HepG2 (cell line): ENCODE results near the gene EXOC6B. TPM values are rescaled to one million over a fixed set of nuclear protein-coding genes. Genes with fewer than 3 reads are reported as not detected.

Source experiments
- ATAC-seq: fragments of 200-7000 bp; cut with Tn5 transposase; 3 replicates; pipeline ENCODE4 v1.9.1; 2020; ENCODE audit warnings: mild to moderate bottlenecking, moderate library complexity
- BruUV-seq: library from RNA; stranded (reverse); fragments of 400-500 nt; replicated peaks from 2 replicates; lab custom pipeline; 2021; lab: Mats Ljungman, UMichigan
- CTCF ChIA-PET: fragments of 300-600 bp; formaldehyde crosslinking; extraction: SDS; loops from one replicate; lab custom pipeline; 2021; ENCODE audit warnings: low total read pairs, inconsistent platforms, low intra/inter-chr PET ratio; lab: Yijun Ruan, JAX
- POLR2A ChIA-PET: fragments of 350-600 bp; sonication (Branson Sonifier 250); formaldehyde crosslinking; loops from one replicate; lab custom pipeline; 2020; ENCODE audit warnings: antibody characterized with exemption, inconsistent platforms; lab: Yijun Ruan, JAX
- DNase-seq: peaks from one replicate; pipeline ENCODE4 v3.0.0-alpha.2; 2015; ENCODE audit warnings: low spot score
- FAIRE-seq: peaks from 3 replicates; lab custom pipeline; 2011; peaks lifted over from hg19 to GRCh38; lab: Jason Lieb, UNC
- H2AFZ ChIP-seq: one replicate; pipeline ENCODE4 v1.6.1; 2011; ENCODE audit warnings: low read length, inconsistent platforms
- H3K27ac ChIP-seq: fragments of 300-600 bp; 3 replicates; pipeline ENCODE4 v1.8.0; 2011; ENCODE audit warnings: mixed run types, mild to moderate bottlenecking, mixed read lengths, low read length, inconsistent platforms; ENCODE audit not compliant: insufficient read depth; ENCODE audit errors: extremely low read length
- H3K27me3 ChIP-seq, 2 experiments: fragments of 200-600 bp in 1 of 2; 2 replicates in 1 of 2; 3 replicates in 1 of 2; pipeline versions ENCODE4 v1.6.0 to v1.8.0; 2011; ENCODE audit warnings: low read length in 2 of 2, mild to moderate bottlenecking in 2 of 2, moderate library complexity in 2 of 2, inconsistent platforms in 1 of 2; ENCODE audit not compliant: insufficient read depth in 2 of 2, control insufficient read depth in 1 of 2
- H3K36me3 ChIP-seq, 2 experiments: fragments of 200-600 bp in 1 of 2; replicated peaks in 1 of 2; 2 replicates in 1 of 2; 3 replicates in 1 of 2; pipeline versions ENCODE4 v1.5.1 to v1.8.0; 2011; ENCODE audit warnings: low read length in 2 of 2, inconsistent platforms in 1 of 2; ENCODE audit not compliant: insufficient read depth in 2 of 2, control insufficient read depth in 1 of 2
- H3K4me1 ChIP-seq: 2 replicates; pipeline ENCODE4 v1.5.1; 2012; ENCODE audit warnings: low read length, inconsistent platforms; ENCODE audit not compliant: insufficient read depth
- H3K4me2 ChIP-seq: 2 replicates; pipeline ENCODE4 v1.6.0; 2011; ENCODE audit warnings: low read depth, low read length, inconsistent platforms
- H3K4me3 ChIP-seq, 3 experiments: fragments of 200-600 bp in 1 of 3; sonication (generic), shearing (Covaris generic) in 1 of 3; replicated peaks in 1 of 3; 2 replicates each; pipeline ENCODE4 v1.5.1; 2011 to 2016; ENCODE audit warnings: low read length in 3 of 3, inconsistent platforms in 2 of 3, low read depth in 2 of 3, mild to moderate bottlenecking in 2 of 3, control low read depth in 1 of 3, mixed read lengths in 1 of 3; ENCODE audit not compliant: insufficient read depth in 1 of 3
- H3K79me2 ChIP-seq: one replicate; pipeline ENCODE4 v1.6.1; 2011; ENCODE audit warnings: low read length, inconsistent platforms; ENCODE audit not compliant: insufficient read depth
- H3K9ac ChIP-seq: 2 replicates; pipeline ENCODE4 v1.6.0; 2011; ENCODE audit warnings: mild to moderate bottlenecking, low read depth, low read length, inconsistent platforms; ENCODE audit not compliant: insufficient read depth
- H3K9me3 ChIP-seq: 2 replicates; pipeline ENCODE4 v1.5.1; 2012; ENCODE audit warnings: mild to moderate bottlenecking, low read length
- H4K20me1 ChIP-seq: 2 replicates; pipeline ENCODE4 v1.6.0; 2011; ENCODE audit warnings: inconsistent platforms, mild to moderate bottlenecking, low read length, moderate library complexity; ENCODE audit not compliant: insufficient read depth
- CREB3 ChIP-seq: sonication (generic); formaldehyde crosslinking; IDR thresholded peaks from 2 replicates; pipeline ENCODE4 v1.5.0; 2020; ENCODE audit warnings: missing genetic modification reagents
- CSRNP2 ChIP-seq: sonication (generic); formaldehyde crosslinking; conservative IDR thresholded peaks from 2 replicates; pipeline ENCODE4 v1.8.0; 2022; ENCODE audit warnings: low read depth, missing genetic modification reagents
- FOXJ3 ChIP-seq: sonication (generic); formaldehyde crosslinking; IDR thresholded peaks from 2 replicates; pipeline ENCODE4 v1.4.0; 2020; ENCODE audit warnings: missing genetic modification reagents, mild to moderate bottlenecking, borderline replicate concordance
- MTA1 ChIP-seq: sonication (generic); formaldehyde crosslinking; IDR thresholded peaks from 2 replicates; pipeline ENCODE4 v1.4.0; 2020; ENCODE audit warnings: missing genetic modification reagents, mild to moderate bottlenecking, borderline replicate concordance
- NFATC3 ChIP-seq: sonication (generic); formaldehyde crosslinking; IDR thresholded peaks from 2 replicates; pipeline ENCODE4 v1.5.1; 2020; ENCODE audit warnings: mild to moderate bottlenecking, missing genetic modification reagents
- PHB2 ChIP-seq: fragments of 450-650 bp; IDR thresholded peaks from 2 replicates; pipeline ENCODE4 v1.6.1; 2018; ENCODE audit not compliant: partially characterized antibody
- RXRA ChIP-seq: sonication (generic); formaldehyde crosslinking; IDR thresholded peaks from 2 replicates; pipeline ENCODE4 v1.5.1; 2020; ENCODE audit warnings: missing genetic modification reagents
- SRF ChIP-seq: IDR thresholded peaks from 2 replicates; pipeline ENCODE4 v1.6.1; 2011; ENCODE audit warnings: mild to moderate bottlenecking, low read depth, low read length, moderate library complexity
- WIZ ChIP-seq: sonication (generic); formaldehyde crosslinking; IDR thresholded peaks from 2 replicates; pipeline ENCODE4 v1.5.1; 2020; ENCODE audit warnings: mild to moderate bottlenecking, missing genetic modification reagents
- ZFP36L1 ChIP-seq: sonication (generic); formaldehyde crosslinking; IDR thresholded peaks from 2 replicates; pipeline ENCODE4 v1.8.0; 2022; ENCODE audit warnings: mild to moderate bottlenecking, missing genetic modification reagents, moderate library complexity
- ZNF230 ChIP-seq: sonication (generic); formaldehyde crosslinking; IDR thresholded peaks from 2 replicates; pipeline ENCODE4 v1.4.0; 2020; ENCODE audit warnings: mild to moderate bottlenecking, missing genetic modification reagents
- ZNF746 ChIP-seq: sonication (generic); formaldehyde crosslinking; IDR thresholded peaks from 2 replicates; pipeline ENCODE4 v1.8.0; 2022; ENCODE audit warnings: mild to moderate bottlenecking, missing genetic modification reagents
- WGBS: methylation state at CpG from one replicate; pipeline ENCODE4 v1.1.6; 2017; ENCODE audit warnings: low lambda C conversion rate; 5-methylcytosine and 5-hydroxymethylcytosine counted together
- in situ Hi-C: cut with HindIII; loops from 2 replicates; pipeline ENCODE4 v1.10.0; 2017; ENCODE audit warnings: low pct_unique_long_range_greater_than_20kb; ENCODE audit not compliant: extremely low pct_ligation_motif_present
- intact Hi-C: fragments of 100-400 bp; cut with micrococcal nuclease; formaldehyde crosslinking; loops from one replicate; pipeline ENCODE4 v1.10.0; 2022; ENCODE audit not compliant: unreplicated experiment
- polyA plus RNA-seq, 8 experiments: library from polyadenylated mRNA; depleted of rRNA in 3 of 8; stranded (reverse) in 7 of 8; unstranded in 1 of 8; fragments of >200 nt; fragmentation: Illumina TruSeq in 4 of 8; extraction: Trizol in 4 of 8; gene quantifications; 2 replicates each; pipeline versions ENCODE4 v1.2.1 to v1.2.3, GENCODE V29; 2011 to 2016; ENCODE audit warnings: low read depth in 4 of 8, missing spikeins in 1 of 8, mixed read lengths in 1 of 8; ENCODE audit not compliant: insufficient read depth in 1 of 8
- total RNA-seq, 5 experiments: library from RNA; depleted of rRNA; stranded (reverse); fragments of >200 nt; fragmentation: Illumina TruSeq; extraction: Trizol; gene quantifications; 2 replicates each; pipeline ENCODE4 v1.2.3, GENCODE V29; 2016; ENCODE audit warnings: low read depth in 1 of 5
- TF ChIP-seq, protein P1 (sequence below): sonication (generic); formaldehyde crosslinking; IDR thresholded peaks from 2 replicates; pipeline ENCODE4 v1.4.0; 2020; ENCODE audit warnings: low read depth, mild to moderate bottlenecking, missing genetic modification reagents
- TF ChIP-seq, protein P2 (sequence below): sonication (generic); formaldehyde crosslinking; IDR thresholded peaks from 2 replicates; pipeline ENCODE4 v1.4.0; 2020; ENCODE audit warnings: missing genetic modification reagents, low read depth, mild to moderate bottlenecking, borderline replicate concordance

The EXOC6B gene
- total and polyA plus RNA-seq, 2 of the 13 experiments (the other 11 are each of a cell fraction or from before 2014, with no cell fraction given), result 9.1 to 15.9 TPM

DNA sequence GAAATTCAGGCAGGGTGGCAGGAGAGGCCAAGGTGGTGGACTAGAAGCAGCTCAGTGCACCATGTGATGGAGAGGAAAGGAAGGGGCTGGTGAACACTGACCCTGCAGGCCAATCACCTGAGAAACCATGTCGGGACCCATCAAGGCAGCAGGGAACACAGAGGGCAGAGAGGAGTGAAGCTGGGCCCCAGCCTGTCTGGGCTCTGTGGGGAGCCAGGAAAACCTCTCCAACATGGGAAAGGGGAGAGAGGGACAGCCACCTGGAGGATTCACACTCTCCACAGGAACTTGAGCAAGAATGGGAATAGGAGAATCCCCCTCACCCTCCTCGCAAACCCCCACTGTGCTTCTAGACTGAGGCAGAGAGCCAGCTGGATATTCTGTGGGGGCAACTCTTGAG lies 592.6 kb downstream of the EXOC6B start:
- TF ChIP-seq SRF (no peak), CSRNP2 (CRISPR knock-in tag) (no peak), MTA1 (no peak)
- TF ChIP-seq, all 625 proteins: peak for 0
- no peak for DNase-seq
- WGBS, result 60% methylated on average over 2 of the region's 2 CpGs
- no peak for FAIRE-seq
- ChIA-PET CTCF (no interaction called here), POLR2A (no interaction called here)
- H3K9me3 ChIP-seq, result no peaks in the 10 kb centered on the region
- no peaks in the 10 kb centered on the region for H3K79me2 ChIP-seq
- no peak overlapping the region for H3K4me3 ChIP-seq
- H3K36me3 ChIP-seq, result no peaks in the 10 kb centered on the region
- no peak overlapping the region for H3K9ac ChIP-seq
- no peaks in the 10 kb centered on the region for H4K20me1 ChIP-seq
- no peak overlapping the region for H3K4me2 ChIP-seq
- H3K27ac ChIP-seq, result no peak overlapping the region
- no peak for ATAC-seq
- intact Hi-C loops (no loop called here), in situ Hi-C loops (no loop called here)
- H3K4me1 ChIP-seq, result no peaks in the 10 kb centered on the region
- no TSS peak for BruUV-seq
- no peak overlapping the region for H2AFZ ChIP-seq
- no peaks in the 10 kb centered on the region for H3K27me3 ChIP-seq

- intact Hi-C loops, result no loop called here
- Histone ChIP-seq H2AFZ (no peak overlapping the region), H3K9ac (no peak overlapping the region), H3K9me3 (no peaks in the 10 kb centered on the region), H3K36me3 (no peaks in the 10 kb centered on the region), H3K4me1 (peaks cover 7% of the 10 kb centered on the region; the same call in 1 of the 2 replicates), H3K79me2 (no peaks in the 10 kb centered on the region), H3K4me2 (no peak overlapping the region), H4K20me1 (no peaks in the 10 kb centered on the region), H3K4me3 (no peak overlapping the region), H3K27me3 (no peaks in the 10 kb centered on the region), H3K27ac (no peak overlapping the region)
- ChIA-PET POLR2A (no interaction called here), CTCF (no interaction called here)
- in situ Hi-C loops, result no loop called here
- DNase-seq, result no peak
- no peak for ATAC-seq
- no TSS peak for BruUV-seq
- 30% methylated on average over 3 of the region's 3 CpGs for WGBS
- FAIRE-seq, result no peak
- TF ChIP-seq, protein P1, sequence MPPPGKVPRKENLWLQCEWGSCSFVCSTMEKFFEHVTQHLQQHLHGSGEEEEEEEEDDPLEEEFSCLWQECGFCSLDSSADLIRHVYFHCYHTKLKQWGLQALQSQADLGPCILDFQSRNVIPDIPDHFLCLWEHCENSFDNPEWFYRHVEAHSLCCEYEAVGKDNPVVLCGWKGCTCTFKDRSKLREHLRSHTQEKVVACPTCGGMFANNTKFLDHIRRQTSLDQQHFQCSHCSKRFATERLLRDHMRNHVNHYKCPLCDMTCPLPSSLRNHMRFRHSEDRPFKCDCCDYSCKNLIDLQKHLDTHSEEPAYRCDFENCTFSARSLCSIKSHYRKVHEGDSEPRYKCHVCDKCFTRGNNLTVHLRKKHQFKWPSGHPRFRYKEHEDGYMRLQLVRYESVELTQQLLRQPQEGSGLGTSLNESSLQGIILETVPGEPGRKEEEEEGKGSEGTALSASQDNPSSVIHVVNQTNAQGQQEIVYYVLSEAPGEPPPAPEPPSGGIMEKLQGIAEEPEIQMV, result no peak
- TF ChIP-seq NFATC3 (CRISPR knock-in tag) (no peak), CREB3 (CRISPR knock-in tag) (no peak), ZFP36L1 (CRISPR knock-in tag) (no peak), FOXJ3 (no peak), WIZ (CRISPR knock-in tag) (no peak), RXRA (CRISPR knock-in tag) (no peak), PHB2 (no peak), ZNF230 (CRISPR knock-in tag) (no peak), ZNF746 (CRISPR knock-in tag) (no peak)
- TF ChIP-seq, protein P2, sequence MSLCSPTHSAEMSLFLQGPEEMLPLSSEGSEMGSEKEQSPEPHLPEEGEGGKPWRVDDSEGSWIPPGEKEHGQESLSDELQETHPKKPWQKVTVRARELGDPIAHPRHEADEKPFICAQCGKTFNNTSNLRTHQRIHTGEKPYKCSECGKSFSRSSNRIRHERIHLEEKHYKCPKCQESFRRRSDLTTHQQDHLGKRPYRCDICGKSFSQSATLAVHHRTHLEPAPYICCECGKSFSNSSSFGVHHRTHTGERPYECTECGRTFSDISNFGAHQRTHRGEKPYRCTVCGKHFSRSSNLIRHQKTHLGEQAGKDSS, result no peak
These were observed 602.8 kb downstream of the EXOC6B start for GRCh38 chr2:72222829-72223564.
